Left lung (tissue), 10 donors: Measurements from ENCODE around the gene CNPY1. TPM values are rescaled to one million over a fixed set of nuclear protein-coding genes. Genes with fewer than 3 reads are reported as not detected.

Experiments used
- ATAC-seq: fragments of 200-7000 bp; cut with Tn5 transposase; one replicate; pipeline ENCODE4 v1.9.1; 2020; ENCODE audit warnings: moderate library complexity
- DNase-seq, 4 donors: peaks; one replicate each; pipeline ENCODE4 v3.0.0-alpha.2; 2013 to 2020
- H3K27ac ChIP-seq, 2 donors: fragments of 200-600 bp; sonication (generic) in 1 of 2; one replicate each; pipeline versions ENCODE4 v1.5.0 to v1.8.0; 2020 to 2021
- H3K27me3 ChIP-seq, 2 donors: fragments of 200-600 bp; sonication (generic) in 1 of 2; one replicate each; pipeline versions ENCODE4 v1.5.0 to v1.8.0; 2020 to 2021
- H3K36me3 ChIP-seq, 2 donors: fragments of 200-600 bp; sonication (generic) in 1 of 2; one replicate each; pipeline versions ENCODE4 v1.5.0 to v1.8.0; 2020 to 2021
- H3K4me1 ChIP-seq, 2 donors: fragments of 200-600 bp; one replicate each; pipeline ENCODE4 v1.8.0; 2021
- H3K4me3 ChIP-seq, 2 donors: fragments of 200-600 bp; sonication (generic) in 1 of 2; one replicate each; pipeline versions ENCODE4 v1.5.0 to v1.8.0; 2020 to 2021; ENCODE audit warnings: mild to moderate bottlenecking in 1 of 2
- H3K9me3 ChIP-seq, 2 donors: fragments of 200-600 bp; sonication (generic) in 1 of 2; one replicate each; pipeline versions ENCODE4 v1.5.0 to v1.8.0; 2020 to 2021
- intact Hi-C, 2 donors: fragments of 100-400 bp; cut with DNase I; formaldehyde crosslinking; loops; one replicate each; pipeline versions ENCODE4 v1.11.2 to v1.14.2; 2022
- polyA plus RNA-seq, 6 donors: library from polyadenylated mRNA; unstranded; fragments of 120-200 nt; gene quantifications; one replicate each; pipeline ENCODE4 v1.2.1, GENCODE V29; 2013; ENCODE audit not compliant: insufficient read length in 6 of 6
- total RNA-seq, 2 donors: library from RNA; stranded (reverse); fragmentation: NEBNext Ultra II Directional; extraction: Animal tissue kit (Norgen Biotek cat#: 25700); gene quantifications; one replicate each; pipeline ENCODE4 v1.2.1, GENCODE V29; 2021
- TF ChIP-seq, protein P1 (sequence below), 2 donors: fragments of 200-600 bp; sonication (generic) in 1 of 2; IDR thresholded peaks; one replicate each; pipeline versions ENCODE4 v1.5.0 to v1.8.0; 2021; ENCODE audit warnings: antibody characterized with exemption in 2 of 2
- donor health status: DM: no; HTN: yes; CAD: no.
- donor health status: DM: no; HTN: no; CAD: no.

Gene CNPY1
- total and polyA plus RNA-seq, 8 donors = not detected

DNA sequence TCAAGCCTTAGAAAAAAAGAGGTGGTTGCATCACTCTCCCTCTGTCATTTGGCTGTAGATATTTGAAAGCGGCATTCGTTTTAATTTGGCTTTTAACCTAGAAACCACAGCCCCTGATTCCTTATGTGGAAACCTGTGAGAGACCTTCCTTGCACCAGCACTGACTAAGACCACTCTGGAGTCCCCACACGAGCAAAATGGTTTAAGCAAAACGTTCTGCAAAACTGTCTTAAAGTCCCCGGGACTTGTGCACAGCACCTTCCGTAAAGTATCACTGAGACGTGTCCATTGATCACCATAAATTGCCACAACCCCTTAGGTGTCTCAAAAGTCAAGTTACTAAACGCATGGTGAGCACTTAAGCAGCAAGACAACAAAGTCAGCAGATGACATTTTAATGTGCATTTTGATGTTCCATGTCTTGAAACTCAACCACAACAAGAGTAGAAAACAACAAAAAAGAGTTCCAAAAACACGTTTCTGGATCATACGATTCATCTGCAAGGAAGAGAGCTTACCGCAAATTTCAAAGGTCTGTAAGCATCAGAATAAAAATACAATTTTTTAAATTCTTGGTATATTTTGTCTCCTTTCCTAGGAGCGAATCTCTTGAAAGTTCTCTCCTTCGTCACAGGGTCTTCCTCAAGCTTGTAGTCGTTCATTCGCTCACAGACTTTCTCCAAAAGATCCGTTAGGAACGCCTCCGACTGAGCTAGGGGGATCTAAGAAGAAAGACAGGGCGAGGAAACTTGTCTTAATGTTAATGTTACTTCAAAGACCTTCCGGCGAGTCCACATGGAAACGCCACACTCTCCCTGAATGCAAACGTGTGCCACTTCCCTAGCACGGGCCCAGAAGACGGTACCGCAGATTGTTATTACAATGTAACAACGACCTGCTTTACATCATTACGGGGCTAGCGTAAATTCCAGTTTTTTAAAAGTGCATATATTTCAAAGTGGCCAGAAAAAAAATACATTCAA, 37.7 kb downstream of the CNPY1 start:
- Histone ChIP-seq H3K4me1 (peaks cover 0 to 7% of the 10 kb centered on the region in 2 donors), H3K27me3 (peaks cover 97 to 100% of the 10 kb centered on the region in 2 donors), H3K4me3 (no peak overlapping the region), H3K9me3 (no peaks in the 10 kb centered on the region), H3K36me3 (no peaks in the 10 kb centered on the region), H3K27ac (no peak overlapping the region)
- DNase-seq (no peak), ATAC-seq (no peak)
- TF ChIP-seq, protein P1, sequence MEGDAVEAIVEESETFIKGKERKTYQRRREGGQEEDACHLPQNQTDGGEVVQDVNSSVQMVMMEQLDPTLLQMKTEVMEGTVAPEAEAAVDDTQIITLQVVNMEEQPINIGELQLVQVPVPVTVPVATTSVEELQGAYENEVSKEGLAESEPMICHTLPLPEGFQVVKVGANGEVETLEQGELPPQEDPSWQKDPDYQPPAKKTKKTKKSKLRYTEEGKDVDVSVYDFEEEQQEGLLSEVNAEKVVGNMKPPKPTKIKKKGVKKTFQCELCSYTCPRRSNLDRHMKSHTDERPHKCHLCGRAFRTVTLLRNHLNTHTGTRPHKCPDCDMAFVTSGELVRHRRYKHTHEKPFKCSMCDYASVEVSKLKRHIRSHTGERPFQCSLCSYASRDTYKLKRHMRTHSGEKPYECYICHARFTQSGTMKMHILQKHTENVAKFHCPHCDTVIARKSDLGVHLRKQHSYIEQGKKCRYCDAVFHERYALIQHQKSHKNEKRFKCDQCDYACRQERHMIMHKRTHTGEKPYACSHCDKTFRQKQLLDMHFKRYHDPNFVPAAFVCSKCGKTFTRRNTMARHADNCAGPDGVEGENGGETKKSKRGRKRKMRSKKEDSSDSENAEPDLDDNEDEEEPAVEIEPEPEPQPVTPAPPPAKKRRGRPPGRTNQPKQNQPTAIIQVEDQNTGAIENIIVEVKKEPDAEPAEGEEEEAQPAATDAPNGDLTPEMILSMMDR (IDR thresholded peaks at IDR 0.05) = no peak
- intact Hi-C loops = no loop called here

DNA sequence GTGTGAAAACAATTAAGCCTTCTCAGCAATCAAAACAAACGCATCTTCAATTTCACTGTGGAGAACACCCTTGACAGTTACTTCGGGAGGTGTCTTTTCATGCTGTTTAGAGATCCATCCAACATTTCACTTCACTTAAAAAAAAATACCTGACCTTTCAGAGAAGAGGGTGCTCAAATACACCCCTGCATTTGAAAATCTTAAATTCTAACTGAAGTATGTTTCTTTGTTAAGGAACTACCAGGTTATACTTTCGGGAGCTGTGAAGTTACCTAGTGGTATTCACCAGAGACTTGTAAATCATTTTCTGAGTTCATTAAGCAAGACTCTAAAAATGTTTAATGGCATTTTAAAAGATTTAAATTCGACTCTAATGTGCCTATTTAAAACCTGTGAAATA, 38.8 kb downstream of the CNPY1 start:
- peaks cover 95 to 100% of the 10 kb centered on the region in 2 donors for H3K27me3 ChIP-seq
- TF ChIP-seq, protein P1 (IDR thresholded peaks at IDR 0.05) = no peak
- peaks cover 0 to 7% of the 10 kb centered on the region in 2 donors for H3K4me1 ChIP-seq
- ATAC-seq (no peak), DNase-seq (no peak)
- H3K27ac ChIP-seq = no peak overlapping the region
- no peaks in the 10 kb centered on the region for H3K36me3 ChIP-seq
- intact Hi-C loops = no loop called here
- no peaks in the 10 kb centered on the region for H3K9me3 ChIP-seq
- H3K4me3 ChIP-seq = no peak overlapping the region

DNA sequence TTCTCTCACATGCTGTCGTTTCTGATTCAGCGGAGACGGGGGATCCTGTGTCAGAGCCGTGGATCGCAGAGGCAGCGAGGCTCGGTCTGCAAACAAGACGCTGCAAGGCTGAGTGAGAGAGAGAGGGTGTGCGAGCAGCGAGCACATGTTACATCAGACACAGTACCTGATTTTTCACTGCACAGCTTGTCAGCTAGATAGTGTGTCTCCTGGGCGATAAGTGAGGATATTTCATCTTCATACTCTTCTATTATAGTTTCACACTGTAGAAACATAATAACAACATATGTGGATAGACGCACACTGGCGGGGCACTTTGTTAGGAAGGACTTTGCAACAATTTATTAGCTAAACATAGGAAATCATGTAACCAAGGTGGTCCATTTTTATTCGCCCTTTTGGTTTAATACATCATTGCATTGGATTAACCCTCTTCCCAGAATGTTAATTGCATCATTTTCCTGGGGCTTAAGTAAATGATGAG, 39.5 kb downstream of the CNPY1 start:
- no peaks in the 10 kb centered on the region for H3K9me3 ChIP-seq
- no peaks in the 10 kb centered on the region for H3K36me3 ChIP-seq
- peaks cover 0 to 7% of the 10 kb centered on the region in 2 donors for H3K4me1 ChIP-seq
- TF ChIP-seq, protein P1 (IDR thresholded peaks at IDR 0.05) = no peak
- no peak overlapping the region for H3K27ac ChIP-seq
- H3K27me3 ChIP-seq = peaks cover 94 to 100% of the 10 kb centered on the region in 2 donors
- no peak for DNase-seq
- no peak overlapping the region for H3K4me3 ChIP-seq
- intact Hi-C loops = no loop called here
- no peak for ATAC-seq

DNA sequence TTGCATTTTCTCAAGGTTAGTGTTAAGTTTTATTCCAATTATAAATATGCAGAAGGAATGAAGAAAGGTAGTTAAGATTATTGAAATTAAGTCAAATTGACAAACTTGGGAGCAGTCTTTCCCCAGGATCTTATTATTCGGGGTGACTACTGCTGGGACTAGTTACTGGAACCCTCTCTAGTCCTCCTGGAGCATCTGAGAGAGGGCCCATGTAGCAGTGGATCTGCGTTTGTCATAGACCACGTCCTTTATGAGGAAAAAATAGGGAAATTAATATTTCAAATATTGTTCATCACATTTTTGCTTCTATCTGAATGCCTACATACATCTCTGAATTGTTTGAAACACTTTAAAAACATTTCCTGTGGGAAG, 41.0 kb downstream of the CNPY1 start:
- TF ChIP-seq, protein P1 (IDR thresholded peaks at IDR 0.05) = no peak
- intact Hi-C loops = no loop called here
- H3K4me1 ChIP-seq = peaks cover 0 to 7% of the 10 kb centered on the region in 2 donors
- no peak overlapping the region for H3K4me3 ChIP-seq
- ATAC-seq = no peak
- H3K9me3 ChIP-seq = no peaks in the 10 kb centered on the region
- H3K36me3 ChIP-seq = no peaks in the 10 kb centered on the region
- H3K27me3 ChIP-seq = peaks cover 90 to 100% of the 10 kb centered on the region in 2 donors
- H3K27ac ChIP-seq = no peak overlapping the region
- DNase-seq = no peak

DNA sequence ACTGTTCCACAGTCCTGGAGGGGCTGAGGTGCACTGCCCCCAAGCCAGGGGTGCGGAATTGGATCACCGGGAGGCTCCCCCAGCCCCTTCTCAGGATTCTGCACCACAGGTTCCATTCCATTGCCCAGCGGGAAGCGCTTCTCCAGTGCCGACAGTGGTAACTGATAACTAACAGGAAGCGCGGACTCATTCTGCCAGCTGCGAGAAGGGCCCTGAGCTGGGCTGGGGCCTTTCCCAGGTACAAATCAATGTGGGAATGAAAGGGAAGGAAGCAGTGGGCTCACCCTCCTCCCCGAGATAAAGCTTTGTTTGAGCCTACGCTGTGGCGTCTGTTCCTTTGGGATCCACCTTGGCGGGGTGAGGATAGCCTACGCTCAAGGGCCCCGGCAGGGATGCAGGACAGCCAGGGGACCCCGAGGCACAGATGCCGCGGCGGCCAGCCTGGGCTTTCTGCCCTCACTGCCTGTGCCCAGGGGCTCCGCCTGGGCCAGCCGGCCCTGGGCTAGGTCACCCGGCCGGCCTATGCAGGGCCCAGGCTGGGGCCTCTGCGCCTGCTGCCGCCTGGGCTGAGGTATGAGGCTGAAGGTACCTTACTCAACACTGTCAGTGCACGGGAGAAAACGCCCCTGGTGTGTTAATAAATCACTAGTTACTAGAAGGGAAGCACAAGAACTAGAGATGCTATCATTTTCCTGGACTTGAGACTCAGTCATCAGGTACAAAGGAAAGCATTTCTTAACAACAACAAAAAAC, 49.0 kb downstream of the CNPY1 start:
- ATAC-seq (no peak), DNase-seq (peak in 1 of 4 donors; percentile 24)
- Histone ChIP-seq H3K36me3 (no peaks in the 10 kb centered on the region), H3K27ac (no peak overlapping the region), H3K27me3 (peaks cover 25 to 96% of the 10 kb centered on the region in 2 donors), H3K9me3 (no peaks in the 10 kb centered on the region), H3K4me1 (no peaks in the 10 kb centered on the region), H3K4me3 (no peak overlapping the region)
- TF ChIP-seq, protein P1 (IDR thresholded peaks at IDR 0.05) = no peak
- intact Hi-C loops = no loop called here
